PC-3 (cell line): Measurements from ENCODE around the gene TRPC4AP.

ENCODE experiments used
- CTCF ChIP-seq: fragments of 300-600 bp; sonication (generic); conservative IDR thresholded peaks from 2 replicates; pipeline ENCODE4 v1.5.1; 2017; ENCODE audit warnings: antibody characterized with exemption, low read depth, mild to moderate bottlenecking, low read length
- EZH2 ChIP-seq: fragments of 300-600 bp; sonication (generic); IDR thresholded peaks from one replicate; pipeline ENCODE4 v1.6.1; 2017; ENCODE audit warnings: antibody characterized with exemption, mild to moderate bottlenecking, low read length; ENCODE audit not compliant: unreplicated experiment

- TF ChIP-seq CTCF (no peak), EZH2 (no peak)
Measured at GRCh38 chr20:35093267-35093884, 769 bp upstream of the TRPC4AP start.
